Upper lobe of left lung (tissue), 4 donors: ENCODE results near the gene ZC3H18.

Experiments used
- CTCF ChIP-seq, 6 experiments: fragments of 450-650 bp in 4 of 6; fragments of 200-600 bp in 2 of 6; sonication (generic) in 2 of 6; IDR thresholded peaks; one replicate each; pipeline ENCODE4 v1.5.1; 2016 to 2019; ENCODE audit warnings: antibody characterized with exemption in 6 of 6
- EP300 ChIP-seq, 4 donors: sonication (generic); formaldehyde crosslinking; IDR thresholded peaks; one replicate each; pipeline ENCODE4 v1.5.1; 2017; ENCODE audit warnings: antibody characterized with exemption in 4 of 4, control low read depth in 2 of 4
- POLR2A ChIP-seq, 4 donors: fragments of 450-650 bp; IDR thresholded peaks; one replicate each; pipeline ENCODE4 v1.5.1; 2016 to 2017; ENCODE audit warnings: antibody characterized with exemption in 4 of 4, mild to moderate bottlenecking in 2 of 4
- POLR2AphosphoS5 ChIP-seq, 2 donors: sonication (generic); formaldehyde crosslinking; IDR thresholded peaks; one replicate each; pipeline ENCODE4 v1.5.1; 2017; ENCODE audit warnings: antibody characterized with exemption in 2 of 2

- TF ChIP-seq POLR2AphosphoS5 (IDR thresholded peaks at IDR 0.05) (no peak), CTCF (IDR thresholded peaks at IDR 0.05) (no peak), EP300 (IDR thresholded peaks at IDR 0.05) (no peak), POLR2A (IDR thresholded peaks at IDR 0.05) (no peak)
Observed at GRCh38 chr16:88523309-88524161, 46.7 kb upstream of the ZC3H18 start.
